ENCODE measurements around the gene ADCY7.
A peak's percentile ranks its signal among the peaks of the same experiment; 100 is the strongest.

Gene ADCY7

DNA sequence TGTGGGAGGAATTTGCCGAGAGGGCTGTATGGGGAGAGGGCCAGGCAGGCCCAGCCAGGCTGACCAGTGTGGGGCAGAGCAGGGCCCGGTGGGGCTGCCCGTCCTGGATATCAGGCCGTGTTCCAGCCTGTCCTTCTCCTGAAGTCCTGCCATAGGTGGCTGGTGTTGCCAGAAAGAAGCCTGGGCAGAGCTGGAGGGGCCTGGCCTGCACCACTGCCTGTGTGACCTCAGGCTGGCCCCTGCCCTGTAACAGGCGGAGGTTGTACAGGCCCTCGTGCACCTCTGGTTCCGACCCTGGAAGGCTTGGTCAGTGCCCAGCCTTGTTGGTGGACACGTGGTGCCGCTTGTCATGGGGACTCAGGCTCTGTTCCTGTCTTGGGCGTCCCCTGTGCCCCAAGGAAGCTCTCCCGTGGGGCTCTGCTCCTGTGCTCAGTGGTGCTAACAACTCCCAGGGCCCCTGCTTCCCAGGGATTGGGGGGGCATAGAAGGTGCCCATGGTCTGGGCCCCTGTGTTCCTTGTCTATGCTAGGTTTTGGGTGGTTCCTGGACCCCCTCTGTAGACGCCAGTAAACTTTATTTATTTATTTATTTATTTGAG, 33.3 kb downstream of the ADCY7 start:
- DNase-seq = no peak

DNA sequence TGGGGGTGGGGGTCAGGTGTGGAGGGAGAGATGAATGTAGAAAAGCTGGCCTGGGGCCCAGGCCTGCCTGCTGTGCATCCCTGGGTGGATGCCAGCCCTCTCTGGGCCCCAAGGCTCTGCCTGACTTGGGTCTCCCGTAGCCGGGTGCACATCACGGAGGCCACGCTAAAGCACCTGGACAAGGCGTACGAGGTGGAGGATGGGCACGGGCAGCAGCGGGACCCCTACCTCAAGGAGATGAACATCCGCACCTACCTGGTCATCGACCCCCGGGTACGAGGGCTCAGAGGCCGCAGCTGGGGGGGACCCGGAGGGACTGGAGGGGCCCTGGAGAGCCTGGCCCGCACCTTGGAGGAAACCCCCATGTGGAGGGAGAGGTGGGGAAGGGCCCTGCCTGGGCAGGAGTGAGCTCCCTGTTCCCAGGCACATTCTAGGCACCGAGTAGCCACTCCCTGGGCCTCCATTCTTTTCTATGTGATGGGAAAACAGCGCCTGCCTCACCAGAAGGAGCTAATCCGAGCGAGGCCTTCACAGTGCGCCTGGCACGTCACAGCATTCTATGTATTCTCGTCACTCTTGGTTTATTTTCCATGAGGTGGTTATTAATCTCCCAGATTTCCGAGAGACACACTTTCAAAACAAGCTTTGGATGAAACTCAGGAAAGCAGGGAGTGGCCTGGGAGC, 34.7 kb downstream of the ADCY7 start:
- DNase-seq = peak; percentile 14

DNA sequence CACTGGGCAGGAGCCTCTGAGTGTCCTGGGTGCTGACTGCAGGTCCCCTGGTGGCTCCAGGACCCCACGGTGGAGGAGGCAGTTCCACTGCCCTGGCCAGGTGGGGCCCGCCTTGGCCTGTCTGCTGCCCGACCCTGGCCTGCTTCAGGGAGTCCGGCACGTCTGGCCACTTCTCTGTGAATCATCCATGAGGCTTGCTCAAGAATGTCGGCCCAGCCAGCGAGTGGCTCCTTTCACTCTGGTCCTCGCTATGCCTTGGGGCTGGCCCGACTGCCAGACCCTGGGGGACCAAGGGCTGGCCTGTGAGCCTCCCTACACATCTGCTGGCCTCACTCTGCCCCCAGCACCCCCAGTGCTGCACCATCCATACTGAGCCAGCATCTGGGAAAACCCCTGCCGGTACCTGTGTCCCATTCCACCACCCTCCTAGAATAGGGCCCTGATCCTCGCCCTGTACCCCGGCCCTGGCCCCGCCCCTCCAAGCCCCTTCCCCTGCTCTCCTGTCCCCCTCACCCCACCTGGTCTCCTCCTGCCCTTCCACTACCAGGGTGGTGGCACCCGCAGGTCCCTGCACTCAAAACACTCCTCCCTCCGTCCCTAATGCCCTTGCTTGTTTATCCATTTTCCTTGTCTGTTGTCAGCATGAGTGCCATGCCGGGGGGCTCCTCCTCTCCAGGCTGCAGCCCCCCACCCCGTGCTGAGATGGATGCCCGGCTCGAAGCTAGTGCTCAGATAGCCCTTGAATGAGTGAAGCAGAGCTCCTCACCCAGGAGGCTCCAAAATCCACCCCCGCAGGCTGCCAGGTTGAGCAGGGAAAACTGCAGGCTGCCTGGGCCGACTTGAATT, 35.5 kb downstream of the ADCY7 start:
- peak; percentile 63 for DNase-seq

DNA sequence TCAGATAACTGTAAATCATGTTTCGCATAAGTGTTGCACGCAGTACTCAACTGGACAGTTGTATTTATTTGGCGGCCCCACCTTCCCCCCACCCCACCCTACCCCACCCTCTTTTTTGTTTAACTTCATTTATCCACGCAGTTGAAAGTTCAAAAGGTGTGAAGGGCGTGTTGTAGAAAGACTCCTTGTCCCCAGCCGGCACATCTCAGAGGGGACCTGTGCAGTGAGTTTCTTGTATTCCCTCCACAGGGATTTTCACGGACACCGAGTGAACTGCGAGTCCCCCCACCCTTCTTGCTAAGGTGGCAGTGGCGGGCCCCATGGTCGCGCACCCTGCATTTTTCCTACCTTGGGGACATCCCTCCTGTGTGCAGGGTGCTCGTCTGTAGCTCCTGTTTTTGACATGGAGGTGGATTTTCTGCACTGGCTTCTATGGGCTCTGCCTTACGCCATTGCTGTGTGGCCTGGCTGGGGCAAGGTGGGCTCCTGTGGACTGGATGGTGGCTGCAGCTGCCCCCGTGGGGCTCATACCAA, 36.2 kb downstream of the ADCY7 start:
- no peak for DNase-seq

DNA sequence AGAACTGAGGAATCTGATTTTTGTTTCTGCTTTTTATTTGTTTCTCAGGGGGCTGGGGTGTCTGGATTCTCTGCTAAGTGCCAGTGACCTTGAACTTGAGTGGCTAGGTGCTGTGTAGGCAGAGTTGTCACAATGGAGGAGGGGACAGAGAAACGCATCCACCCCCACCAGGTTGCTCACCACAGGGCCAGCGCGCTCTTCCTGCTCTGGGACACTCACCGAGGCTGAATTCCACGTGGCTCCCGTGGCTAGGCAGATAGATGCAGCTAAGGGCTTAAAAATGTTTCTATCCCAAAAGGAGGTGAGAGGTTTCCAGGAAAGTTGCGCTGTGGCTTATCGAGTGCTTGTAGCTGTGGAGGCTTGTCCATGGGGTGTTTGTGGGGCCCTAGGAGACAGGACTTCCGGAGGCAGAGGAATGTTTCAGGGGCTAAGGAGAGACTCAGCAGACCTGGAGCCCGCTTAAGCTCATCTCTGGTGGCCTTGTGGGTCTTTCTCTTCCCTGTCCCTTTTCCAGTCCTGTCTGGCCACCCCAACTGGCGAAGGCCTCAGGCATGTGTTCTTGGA, 36.8 kb downstream of the ADCY7 start:
- DNase-seq = peak; percentile 47

DNA sequence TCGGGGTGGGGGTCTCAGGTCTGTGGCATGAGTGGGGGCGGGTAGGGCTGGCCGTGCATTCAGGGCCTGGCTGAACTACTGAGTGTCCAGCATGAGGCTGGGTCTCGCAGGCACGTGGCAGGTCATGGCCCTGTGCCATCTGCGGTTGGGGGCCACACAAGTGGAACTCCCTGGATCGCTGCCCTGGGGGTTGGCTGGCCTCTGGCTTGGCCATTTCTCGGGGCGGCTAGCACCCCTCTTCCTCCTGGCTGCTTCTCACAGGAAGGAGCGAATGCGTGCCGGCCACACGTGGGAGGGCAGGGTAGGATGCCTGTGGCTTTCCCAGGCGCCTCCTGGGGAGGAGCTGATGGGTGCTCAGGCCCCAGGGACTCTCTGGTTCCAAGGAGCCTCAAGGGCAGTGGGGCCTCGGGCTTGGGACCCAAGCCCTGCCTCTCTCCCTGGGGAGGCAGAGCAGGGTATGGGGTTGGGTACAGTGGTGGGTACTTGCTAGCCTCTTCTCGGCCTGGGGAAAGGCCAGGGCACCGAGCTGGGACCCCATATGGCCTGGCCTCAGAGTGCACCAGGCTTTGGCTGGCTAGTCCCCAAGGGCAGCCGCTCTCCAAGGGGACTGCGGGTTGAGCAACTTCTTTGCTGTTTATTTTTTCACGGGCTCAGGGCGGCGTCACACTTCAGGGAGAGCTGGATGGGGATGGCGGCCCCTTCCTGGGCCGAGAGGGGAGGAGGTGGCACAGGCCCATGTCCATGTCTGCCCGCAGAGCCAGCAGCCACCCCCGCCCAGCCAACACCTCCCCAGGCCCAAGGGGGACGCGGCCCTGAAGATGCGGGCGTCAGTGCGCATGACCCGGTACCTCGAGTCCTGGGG, 37.5 kb downstream of the ADCY7 start:
- peak; percentile 20 for DNase-seq

DNA sequence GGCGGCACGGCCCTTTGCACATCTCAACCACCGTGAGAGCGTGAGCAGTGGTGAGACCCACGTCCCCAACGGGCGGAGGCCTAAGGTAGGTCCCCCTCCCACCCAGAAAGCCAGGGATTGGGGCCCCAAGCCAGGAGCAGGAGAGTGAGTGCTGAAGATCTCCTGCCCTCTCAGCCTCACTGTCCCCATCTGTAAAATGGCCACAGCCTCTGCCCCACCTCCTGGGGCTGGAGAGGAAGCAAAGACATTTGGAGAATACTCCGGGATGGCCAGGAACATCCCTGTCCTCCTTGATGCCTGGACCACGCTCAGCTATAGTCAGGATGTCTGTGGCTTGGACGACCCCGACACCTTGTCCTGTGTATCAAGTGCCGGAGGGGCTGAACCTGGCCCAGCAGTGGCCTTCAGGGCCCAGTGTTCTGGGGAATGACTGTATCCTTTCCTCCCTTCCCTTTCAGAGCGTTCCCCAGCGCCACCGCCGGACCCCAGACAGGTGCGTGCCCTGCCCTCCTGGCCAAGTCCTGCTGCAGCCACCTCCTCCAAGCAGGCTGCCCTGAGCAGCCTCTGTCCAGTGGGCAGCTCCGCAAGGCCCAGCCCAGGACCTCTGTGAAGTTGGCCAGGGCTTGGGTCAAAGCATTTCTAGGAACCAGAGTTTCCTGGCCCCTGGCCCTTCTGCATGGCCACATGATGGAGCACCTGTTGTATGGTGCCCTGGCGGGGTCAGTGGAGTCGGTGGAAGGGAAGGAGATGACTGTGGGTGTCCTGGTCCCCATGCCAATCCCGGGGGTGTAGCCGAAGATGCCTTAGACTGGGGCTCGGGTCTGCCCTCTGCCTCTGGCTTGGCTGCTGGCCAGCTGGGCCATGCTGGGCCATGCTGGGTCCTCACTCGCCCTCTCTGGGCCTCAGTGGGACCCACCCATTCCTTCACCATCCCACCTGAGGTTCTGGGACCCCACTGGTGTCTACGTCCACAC, 38.4 kb downstream of the ADCY7 start:
- no peak for DNase-seq

DNA sequence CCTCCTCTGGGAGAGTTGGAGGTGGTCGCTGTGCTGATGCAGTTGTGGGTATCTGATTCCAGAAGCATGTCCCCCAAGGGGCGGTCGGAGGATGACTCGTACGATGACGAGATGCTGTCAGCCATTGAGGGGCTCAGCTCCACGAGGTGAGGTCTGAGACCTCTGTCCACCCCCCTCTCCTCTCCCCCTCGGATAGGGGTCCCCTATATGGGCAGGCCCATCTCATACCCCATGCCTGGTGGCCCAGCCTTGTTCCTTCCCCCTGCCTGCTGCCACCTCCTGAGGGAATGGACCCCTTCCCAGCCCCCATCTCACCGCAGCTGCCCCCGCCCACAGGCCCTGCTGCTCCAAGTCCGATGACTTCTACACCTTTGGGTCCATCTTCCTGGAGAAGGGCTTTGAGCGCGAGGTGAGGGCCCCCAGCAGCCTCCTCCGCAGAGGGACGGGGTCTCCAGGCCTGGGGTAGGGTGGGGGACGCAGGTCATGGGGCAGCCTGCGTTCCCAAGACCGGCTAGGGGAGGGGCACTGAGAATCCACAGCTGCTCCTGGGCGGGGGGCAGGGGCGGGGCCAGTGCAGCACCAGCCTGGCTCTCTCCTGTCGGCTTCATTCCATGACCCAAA, 39.2 kb downstream of the ADCY7 start:
- no peak for DNase-seq

DNA sequence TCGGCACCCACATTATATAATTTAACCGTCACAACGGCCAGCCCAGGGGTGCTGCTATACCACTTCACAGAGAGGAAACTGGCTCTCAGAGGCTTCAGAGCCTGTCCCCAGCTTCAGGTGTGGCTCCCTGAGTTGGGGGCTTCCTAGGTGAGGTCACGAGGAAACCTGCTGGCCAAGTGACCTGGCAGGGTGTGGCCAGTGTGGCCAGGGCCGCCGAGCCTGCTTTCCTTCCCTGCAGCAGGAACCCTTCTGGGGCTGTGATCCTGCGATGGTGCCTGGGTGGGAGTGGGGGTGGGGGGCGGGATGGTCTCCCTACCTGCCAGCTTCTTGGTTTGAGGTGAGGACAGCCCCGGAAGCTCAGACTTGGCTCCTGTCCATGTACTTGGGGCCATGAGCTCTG, 39.9 kb downstream of the ADCY7 start:
- no peak for DNase-seq

DNA sequence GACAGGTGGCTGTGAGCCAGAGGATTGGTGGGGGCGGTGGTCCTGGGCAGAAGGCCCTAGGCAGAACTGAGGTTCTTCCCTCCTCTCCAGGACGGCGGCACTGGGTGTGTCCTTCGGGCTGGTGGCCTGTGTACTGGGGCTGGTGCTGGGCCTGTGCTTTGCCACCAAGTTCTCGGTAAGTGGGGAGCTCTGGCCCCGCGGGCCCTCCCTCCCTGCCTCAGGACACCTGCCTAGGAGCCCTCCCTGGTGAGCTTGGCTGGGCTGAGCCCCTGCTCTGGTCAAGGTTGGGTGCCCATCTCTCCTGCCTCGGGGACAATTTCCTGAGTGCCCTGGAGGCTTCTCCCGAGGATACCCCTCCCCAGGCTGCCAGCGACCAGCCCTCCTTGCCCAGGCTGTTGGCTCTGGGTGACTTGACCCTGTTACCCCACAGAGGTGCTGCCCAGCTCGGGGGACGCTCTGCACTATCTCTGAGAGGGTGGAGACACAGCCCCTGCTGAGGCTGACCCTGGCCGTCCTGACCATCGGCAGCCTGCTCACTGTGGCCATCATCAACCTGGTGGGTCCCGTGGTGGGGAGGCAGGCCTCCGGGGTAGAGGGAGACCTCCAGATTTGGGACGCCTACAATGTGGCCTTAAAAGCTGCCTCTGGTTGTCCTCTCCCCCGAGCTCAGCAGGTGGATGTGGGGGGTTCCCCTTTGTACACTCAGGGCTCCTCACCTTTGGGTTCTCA, 42.0 kb downstream of the ADCY7 start:
- DNase-seq = no peak

DNA sequence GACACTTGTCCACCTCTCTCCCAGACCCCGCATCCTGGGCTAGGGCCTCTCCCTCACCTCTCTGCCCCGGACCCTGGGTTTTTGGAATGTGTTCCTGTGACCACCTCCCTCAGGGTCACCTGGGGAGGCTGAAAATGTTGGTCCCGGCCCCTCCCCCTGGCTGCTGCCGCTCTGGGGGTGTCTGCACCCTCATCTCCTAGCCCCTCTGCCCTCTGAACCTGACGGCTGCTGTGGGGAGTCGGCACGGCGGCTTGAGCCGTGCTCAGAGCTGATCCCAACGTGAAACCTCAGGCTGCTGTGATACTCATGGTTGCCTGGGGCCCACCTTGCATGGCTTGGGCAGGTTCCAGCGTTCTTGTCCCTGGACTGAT, 42.8 kb downstream of the ADCY7 start:
- no peak for DNase-seq

DNA sequence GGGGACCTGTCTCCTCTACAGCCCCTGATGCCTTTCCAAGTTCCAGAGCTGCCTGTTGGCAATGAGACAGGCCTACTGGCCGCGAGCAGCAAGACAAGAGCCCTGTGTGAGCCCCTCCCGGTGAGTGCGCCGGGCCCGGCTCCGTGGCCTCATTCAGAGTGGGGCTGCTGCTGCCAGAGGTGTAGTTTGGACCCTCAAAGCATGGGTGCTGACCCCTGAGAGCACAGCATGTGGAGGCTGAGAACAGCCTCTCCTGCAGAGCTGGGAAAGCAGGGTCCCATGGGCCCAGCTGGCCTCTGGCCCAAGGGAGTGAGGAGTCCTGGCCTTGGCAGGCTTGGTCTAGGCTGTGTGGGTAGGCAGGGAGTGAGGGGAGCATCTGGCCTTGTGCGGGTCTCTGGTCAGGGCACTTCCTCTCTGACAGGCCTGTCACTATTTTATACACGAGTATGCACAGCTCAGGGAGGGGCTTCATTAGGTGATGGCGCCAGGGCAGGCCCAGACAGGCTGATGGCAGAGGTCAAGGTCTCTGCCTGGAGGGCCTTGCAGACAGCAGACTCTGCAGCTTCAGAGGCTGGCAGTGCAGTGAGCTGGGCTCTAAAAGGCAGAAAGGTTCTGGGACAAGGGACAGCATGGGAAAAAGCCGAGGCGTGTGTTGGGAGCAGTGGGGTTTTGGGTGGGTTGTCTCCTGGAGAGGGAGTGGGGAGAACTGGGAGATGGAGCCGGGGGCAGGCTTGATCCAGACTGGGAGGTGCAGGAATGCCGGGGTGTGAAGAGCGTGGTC, 43.4 kb downstream of the ADCY7 start:
- DNase-seq = no peak

DNA sequence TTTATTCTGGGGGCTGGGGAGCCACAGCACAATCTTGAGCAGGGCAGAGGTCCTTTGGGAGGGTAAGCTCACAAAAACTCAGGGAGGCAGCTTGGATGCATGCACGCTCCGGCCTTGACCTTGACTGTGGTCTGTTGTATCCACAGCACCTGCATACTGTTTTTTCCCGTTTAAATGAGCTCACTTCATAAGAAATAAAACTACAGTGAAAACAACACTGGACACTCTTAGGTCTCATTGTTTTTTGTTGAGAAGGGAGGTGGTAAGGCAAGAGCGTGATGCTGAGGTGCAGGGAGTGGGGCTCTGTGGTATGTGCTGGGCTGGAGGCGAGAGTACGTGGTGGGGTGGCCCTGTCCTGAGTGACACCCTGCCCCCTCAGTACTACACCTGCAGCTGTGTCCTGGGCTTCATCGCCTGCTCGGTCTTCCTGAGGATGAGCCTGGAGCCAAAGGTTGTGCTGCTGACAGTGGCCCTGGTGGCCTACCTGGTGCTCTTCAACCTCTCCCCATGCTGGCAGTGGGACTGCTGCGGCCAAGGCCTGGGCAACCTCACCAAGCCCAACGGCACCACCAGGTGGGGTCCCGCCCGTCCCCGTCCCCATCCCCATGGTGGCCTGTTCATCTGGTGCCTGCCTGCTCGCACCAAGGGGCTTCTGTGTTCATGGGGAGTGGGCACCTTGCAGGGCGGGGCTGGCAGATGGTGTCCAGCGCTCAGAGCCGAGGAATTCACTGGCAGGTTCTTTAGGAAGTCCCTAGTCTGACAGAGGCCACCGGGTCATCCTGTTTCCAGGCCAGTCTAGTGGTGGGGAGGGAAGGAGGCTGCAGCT, 44.2 kb downstream of the ADCY7 start:
- no peak for DNase-seq

DNA sequence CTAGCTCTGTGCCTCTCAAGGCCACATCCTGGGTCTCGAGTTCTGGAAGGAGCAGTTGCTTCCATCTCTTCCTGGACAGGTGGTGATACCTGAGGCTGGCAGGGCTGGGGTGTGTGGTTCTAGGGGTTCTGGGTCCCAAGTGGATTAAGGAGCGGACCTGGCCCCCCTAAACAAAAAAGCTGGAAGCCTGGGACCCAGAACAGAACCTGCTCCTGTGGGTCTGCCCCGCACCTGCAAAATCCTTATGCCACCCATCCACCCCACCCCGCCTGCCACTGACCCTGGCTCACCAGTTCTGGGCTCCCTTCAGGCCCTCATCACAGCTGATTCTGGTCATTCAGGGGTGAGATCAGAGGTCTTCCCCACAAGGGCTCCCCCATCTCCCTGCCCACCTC, 44.8 kb downstream of the ADCY7 start:
- no peak for DNase-seq

DNA sequence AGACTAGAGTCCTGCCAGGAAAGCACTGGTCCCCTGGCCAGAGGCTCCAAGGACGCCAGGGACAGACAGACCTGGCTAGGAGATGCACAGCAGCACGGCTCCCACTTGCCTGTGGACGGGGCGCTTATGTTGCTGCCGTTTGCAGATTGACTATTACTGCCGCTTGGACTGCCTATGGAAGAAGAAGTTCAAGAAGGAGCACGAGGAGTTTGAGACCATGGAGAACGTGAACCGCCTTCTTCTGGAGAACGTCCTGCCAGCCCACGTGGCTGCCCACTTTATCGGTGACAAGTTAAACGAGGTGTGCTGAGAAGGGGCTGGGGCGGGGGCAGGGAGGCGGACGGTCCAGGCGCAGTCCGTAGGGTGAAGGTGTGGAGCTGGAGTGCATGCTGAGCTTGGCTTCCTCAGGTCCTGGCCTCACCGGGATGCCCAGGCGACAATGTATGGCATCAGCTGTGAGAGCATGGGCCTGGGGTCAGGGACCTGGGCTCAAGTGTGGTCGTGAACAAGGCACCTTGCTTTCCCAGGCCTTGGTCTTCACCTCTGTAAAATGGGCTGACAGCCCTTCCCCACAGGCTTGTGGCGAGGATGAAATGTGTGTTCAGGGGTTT, 45.6 kb downstream of the ADCY7 start:
- no peak for DNase-seq

DNA sequence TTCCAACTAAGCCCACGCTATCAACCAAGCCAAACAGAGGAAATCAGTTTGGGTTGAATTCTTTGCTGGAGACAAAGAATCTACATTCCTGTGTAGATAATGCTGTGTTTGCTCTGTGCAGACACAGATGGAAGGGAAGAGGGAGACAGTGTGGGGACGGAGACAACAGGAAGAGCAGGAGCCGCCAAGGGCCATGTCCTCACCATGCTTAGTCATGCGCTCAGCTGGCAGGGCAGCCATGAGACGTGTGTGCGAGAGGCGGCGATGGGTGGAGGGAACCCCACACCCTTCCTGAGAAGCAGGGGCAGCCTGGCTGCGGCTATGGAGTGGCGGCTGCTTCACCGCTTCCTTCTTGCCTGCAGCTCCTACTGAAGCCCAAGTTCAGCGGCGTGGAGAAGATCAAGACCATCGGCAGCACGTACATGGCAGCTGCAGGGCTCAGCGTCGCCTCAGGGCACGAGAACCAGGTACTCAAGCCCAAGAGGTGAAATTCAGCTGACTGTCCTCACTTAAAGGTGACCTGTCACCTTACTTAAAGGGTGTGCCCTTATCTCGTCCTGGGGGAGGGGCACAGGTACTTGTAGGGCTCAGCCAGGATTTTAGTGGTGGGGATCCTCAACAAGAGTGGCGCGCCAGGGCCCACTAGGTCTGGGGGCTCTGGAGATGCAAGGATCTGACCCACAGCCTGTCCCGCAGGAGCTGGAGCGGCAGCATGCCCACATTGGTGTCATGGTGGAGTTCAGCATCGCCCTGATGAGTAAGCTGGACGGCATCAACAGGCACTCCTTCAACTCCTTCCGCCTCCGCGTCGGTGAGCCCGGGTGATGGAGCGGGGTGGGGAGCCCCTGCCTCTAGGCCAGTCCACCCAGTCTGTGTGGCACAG, 47.5 kb downstream of the ADCY7 start:
- DNase-seq = peak; percentile 15

DNA sequence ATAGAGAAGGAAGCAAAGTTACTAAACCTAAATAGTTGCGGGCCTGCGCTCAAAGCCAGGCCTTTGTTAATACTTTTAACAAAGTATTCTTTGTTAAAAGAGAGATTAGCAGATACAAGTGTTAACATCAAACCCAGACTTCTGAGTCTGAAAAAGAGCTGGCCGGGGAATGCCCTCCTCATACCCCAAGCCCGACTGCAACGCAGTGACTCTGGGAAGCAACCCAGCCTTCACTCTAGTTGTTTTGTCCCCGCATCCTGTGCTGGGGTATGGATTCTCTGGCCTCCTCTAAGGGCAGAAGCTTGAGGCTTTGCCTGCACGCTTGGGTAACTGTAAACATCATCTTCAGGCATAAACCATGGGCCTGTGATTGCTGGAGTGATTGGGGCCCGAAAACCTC, 48.3 kb downstream of the ADCY7 start:
- DNase-seq = no peak
